Vagina (tissue), 2 donors: ENCODE data around the gene CTDSPL.

Source experiments
- CTCF ChIP-seq, 3 experiments: fragments of 450-650 bp in 2 of 3; fragments of 200-600 bp in 1 of 3; sonication (generic) in 1 of 3; IDR thresholded peaks; one replicate each; pipeline ENCODE4 v1.5.1; 2017 to 2019; ENCODE audit warnings: antibody characterized with exemption in 3 of 3, mild to moderate bottlenecking in 2 of 3, moderate library complexity in 2 of 3
- POLR2A ChIP-seq, 2 donors: fragments of 450-650 bp; IDR thresholded peaks; one replicate each; pipeline ENCODE4 v1.6.1; 2017; ENCODE audit warnings: antibody characterized with exemption in 2 of 2, mild to moderate bottlenecking in 2 of 2, moderate library complexity in 2 of 2
- POLR2AphosphoS5 ChIP-seq, 2 donors: sonication (generic); formaldehyde crosslinking; IDR thresholded peaks; one replicate each; pipeline ENCODE4 v1.9.0; 2017; ENCODE audit warnings: antibody characterized with exemption in 2 of 2, mild to moderate bottlenecking in 2 of 2, low read depth in 1 of 2; ENCODE audit not compliant: insufficient read depth in 1 of 2

GRCh38 chr3:37949866-37950265 lies 88.2 kb downstream of the CTDSPL start:
- no peak for TF ChIP-seq CTCF (IDR thresholded peaks at IDR 0.05)
- no peak for TF ChIP-seq POLR2A (IDR thresholded peaks at IDR 0.05)
- no peak for TF ChIP-seq POLR2AphosphoS5 (IDR thresholded peaks at IDR 0.05; ENCODE audit: insufficient read depth in 1 of 2, low read depth in 1 of 2)
